A549 (cell line): ENCODE results near the gene CBFA2T2.

Source experiments
- BHLHE40 ChIP-seq: IDR thresholded peaks from 2 replicates; pipeline ENCODE4 v1.6.1; 2012; ENCODE audit warnings: low read depth, low read length, inconsistent platforms
- CEBPB ChIP-seq, 2 experiments: fragments of >200 bp in 1 of 2; sonication (Bioruptor Twin) in 1 of 2; formaldehyde crosslinking in 1 of 2; IDR thresholded peaks; 2 replicates each; pipeline ENCODE4 v1.6.1; 2012 to 2016
- CTCF ChIP-seq: fragments of >200 bp; sonication (Bioruptor Twin); formaldehyde crosslinking; IDR thresholded peaks from 3 replicates; pipeline ENCODE4 v1.5.1; 2016
- EHF ChIP-seq: fragments of 250-450 bp; sonication (Bioruptor Pico); IDR thresholded peaks from 2 replicates; pipeline ENCODE4 v1.5.0; 2020; ENCODE audit warnings: mild to moderate bottlenecking
- EHMT2 ChIP-seq: fragments of 200-600 bp; sonication (generic); IDR thresholded peaks from 2 replicates; pipeline ENCODE4 v1.6.1; 2016; ENCODE audit warnings: antibody characterized with exemption, low read depth, mild to moderate bottlenecking, moderate library complexity
- KDM1A ChIP-seq: fragments of 200-600 bp; sonication (generic); IDR thresholded peaks from 2 replicates; pipeline ENCODE4 v1.6.1; 2016; ENCODE audit warnings: low read depth, mild to moderate bottlenecking
- MAFK ChIP-seq: fragments of 450-650 bp; IDR thresholded peaks from 2 replicates; pipeline ENCODE4 v1.6.1; 2014; ENCODE audit not compliant: partially characterized antibody
- MAX ChIP-seq: IDR thresholded peaks from 2 replicates; pipeline ENCODE4 v1.6.1; 2012
- MAZ ChIP-seq: fragments of 150-350 bp; IDR thresholded peaks from 2 replicates; pipeline ENCODE4 v1.6.1; 2014; ENCODE audit warnings: antibody characterized with exemption, low read depth, low read length, borderline replicate concordance
- PHF8 ChIP-seq: fragments of 200-600 bp; sonication (generic); IDR thresholded peaks from 2 replicates; pipeline ENCODE4 v1.6.1; 2016; ENCODE audit warnings: low read depth, mild to moderate bottlenecking, antibody characterized with exemption, moderate library complexity, borderline replicate concordance
- POLR2A ChIP-seq: IDR thresholded peaks from 2 replicates; pipeline ENCODE4 v1.6.1; 2012; ENCODE audit warnings: mild to moderate bottlenecking, low read length
- RAD21 ChIP-seq, 2 experiments: fragments of >200 bp in 1 of 2; sonication (Bioruptor Twin) in 1 of 2; formaldehyde crosslinking in 1 of 2; IDR thresholded peaks in 1 of 2; conservative IDR thresholded peaks in 1 of 2; 2 replicates in 1 of 2; 3 replicates in 1 of 2; pipeline ENCODE4 v1.6.1; 2012 to 2018; ENCODE audit warnings: inconsistent platforms in 1 of 2
- REST ChIP-seq: fragments of 200-600 bp; sonication (generic); IDR thresholded peaks from 2 replicates; pipeline ENCODE4 v1.6.1; 2016; ENCODE audit warnings: antibody characterized with exemption, mild to moderate bottlenecking, moderate library complexity

GRCh38 chr20:33635341-33635740, 145.4 kb downstream of the CBFA2T2 start:
- TF ChIP-seq CEBPB (IDR thresholded peaks at IDR 0.05) (no peak), CTCF (no peak), MAZ (no peak), PHF8 (no peak), BHLHE40 (no peak), EHMT2 (no peak), MAFK (no peak), REST (no peak), RAD21 (conservative IDR thresholded peaks at IDR 0.05 in 1 of 2, IDR thresholded peaks at IDR 0.05 in 1 of 2) (no peak), KDM1A (no peak), MAX (no peak), POLR2A (no peak), EHF (CRISPR knock-in tag) (no peak)
